ENCODE results near the gene SUV39H1.
"Not testable (repeated sequence)": the region's sequence is repeated elsewhere in the genome, so short reads cannot be mapped to it uniquely, and the experiment has no call there.

Gene SUV39H1, protein sequence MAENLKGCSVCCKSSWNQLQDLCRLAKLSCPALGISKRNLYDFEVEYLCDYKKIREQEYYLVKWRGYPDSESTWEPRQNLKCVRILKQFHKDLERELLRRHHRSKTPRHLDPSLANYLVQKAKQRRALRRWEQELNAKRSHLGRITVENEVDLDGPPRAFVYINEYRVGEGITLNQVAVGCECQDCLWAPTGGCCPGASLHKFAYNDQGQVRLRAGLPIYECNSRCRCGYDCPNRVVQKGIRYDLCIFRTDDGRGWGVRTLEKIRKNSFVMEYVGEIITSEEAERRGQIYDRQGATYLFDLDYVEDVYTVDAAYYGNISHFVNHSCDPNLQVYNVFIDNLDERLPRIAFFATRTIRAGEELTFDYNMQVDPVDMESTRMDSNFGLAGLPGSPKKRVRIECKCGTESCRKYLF

DNA sequence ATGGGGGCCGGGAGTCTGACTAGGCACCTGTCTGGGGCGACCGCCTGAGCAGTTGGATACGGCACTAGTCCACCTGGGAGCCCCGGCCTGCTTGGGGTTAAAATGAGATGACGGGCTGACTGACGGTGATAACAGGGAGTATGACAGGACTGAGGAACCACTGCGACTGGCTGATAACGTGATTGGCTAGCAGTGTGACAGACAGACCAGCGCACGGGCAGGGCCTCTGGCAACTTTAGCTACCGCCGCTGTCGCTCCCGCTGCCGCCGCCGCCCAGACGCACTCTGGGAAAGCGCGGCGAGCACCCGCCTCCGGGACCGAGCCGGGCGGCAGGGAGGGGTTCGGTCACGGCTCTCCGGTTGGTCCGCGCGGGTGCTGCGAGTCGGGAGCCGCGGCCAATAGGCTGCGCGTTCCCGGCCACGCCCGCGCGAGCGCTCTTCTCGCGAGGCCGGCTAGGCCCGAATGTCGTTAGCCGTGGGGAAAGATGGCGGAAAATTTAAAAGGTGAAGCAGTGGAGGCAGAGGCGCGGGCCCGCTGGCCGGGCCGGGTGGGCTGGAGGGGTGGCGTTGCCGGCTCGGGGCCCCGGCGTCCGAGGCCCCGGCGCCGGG, at the start of gene SUV39H1:
Gene SUV39H1, plus strand, starts transcription at position 434 of the 608 bp plus-strand sequence. Its CDS starts 51 bp downstream, at position 485.
- TF ChIP-seq, protein P1, sequence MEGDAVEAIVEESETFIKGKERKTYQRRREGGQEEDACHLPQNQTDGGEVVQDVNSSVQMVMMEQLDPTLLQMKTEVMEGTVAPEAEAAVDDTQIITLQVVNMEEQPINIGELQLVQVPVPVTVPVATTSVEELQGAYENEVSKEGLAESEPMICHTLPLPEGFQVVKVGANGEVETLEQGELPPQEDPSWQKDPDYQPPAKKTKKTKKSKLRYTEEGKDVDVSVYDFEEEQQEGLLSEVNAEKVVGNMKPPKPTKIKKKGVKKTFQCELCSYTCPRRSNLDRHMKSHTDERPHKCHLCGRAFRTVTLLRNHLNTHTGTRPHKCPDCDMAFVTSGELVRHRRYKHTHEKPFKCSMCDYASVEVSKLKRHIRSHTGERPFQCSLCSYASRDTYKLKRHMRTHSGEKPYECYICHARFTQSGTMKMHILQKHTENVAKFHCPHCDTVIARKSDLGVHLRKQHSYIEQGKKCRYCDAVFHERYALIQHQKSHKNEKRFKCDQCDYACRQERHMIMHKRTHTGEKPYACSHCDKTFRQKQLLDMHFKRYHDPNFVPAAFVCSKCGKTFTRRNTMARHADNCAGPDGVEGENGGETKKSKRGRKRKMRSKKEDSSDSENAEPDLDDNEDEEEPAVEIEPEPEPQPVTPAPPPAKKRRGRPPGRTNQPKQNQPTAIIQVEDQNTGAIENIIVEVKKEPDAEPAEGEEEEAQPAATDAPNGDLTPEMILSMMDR (IDR thresholded peaks at IDR 0.05; ENCODE audit: insufficient read depth, low read depth, low read length, missing control alignments) = no peak
- H3K4me3 ChIP-seq (ENCODE audit: low read length) = peak within 1 kb of the TSS; percentile 58
- peak; percentile 91 for DNase-seq (ENCODE audit: low read depth)

DNA sequence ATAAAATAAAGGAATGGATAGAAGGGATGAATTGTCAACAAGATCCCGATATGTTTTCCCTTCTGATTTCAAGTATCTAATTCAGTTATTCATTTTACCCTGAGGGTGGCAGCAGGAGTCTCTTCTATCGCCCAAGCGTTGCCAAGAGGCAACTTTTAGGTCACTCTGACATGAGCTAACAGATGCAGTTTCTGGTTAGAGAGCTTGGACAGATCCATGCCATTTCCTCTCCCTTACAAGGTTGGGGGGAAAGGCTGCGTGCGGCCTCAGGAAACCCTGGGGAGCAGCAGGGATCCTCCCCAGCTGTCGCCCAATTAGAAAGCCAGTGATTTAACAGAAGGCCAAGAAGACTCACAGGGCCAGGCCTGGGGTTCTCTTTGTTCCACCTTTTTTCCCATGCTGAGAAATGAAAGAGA, 48.2 kb upstream of the SUV39H1 start:
- TF ChIP-seq, protein P1 (IDR thresholded peaks at IDR 0.05; ENCODE audit: insufficient read depth, low read depth, low read length, missing control alignments) = peak; percentile 21
- H3K4me3 ChIP-seq (ENCODE audit: low read length) = no peak overlapping the region
- DNase-seq (ENCODE audit: low read depth) = peak; percentile 31

DNA sequence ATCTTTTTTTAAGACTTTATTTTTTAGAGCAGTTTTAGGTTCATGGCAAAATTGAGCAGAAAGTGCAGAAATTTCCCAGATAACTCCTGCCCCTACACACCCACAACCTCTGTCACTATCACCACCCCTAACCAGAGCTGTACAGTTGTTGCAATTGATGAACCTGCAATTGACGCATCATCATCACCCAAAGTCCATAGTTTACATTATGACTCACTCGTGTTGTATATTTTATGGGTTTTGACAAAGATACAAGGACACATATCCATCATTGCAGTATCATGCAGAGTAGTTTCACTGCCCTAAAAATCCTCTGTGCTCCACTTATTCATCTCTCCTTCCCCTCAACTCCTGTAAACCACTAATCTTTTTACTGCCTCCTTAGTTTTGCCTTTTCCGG, 47.4 kb upstream of the SUV39H1 start:
- TF ChIP-seq, protein P1 (IDR thresholded peaks at IDR 0.05; ENCODE audit: insufficient read depth, low read depth, low read length, missing control alignments) = no peak
- DNase-seq (ENCODE audit: low read depth) = peak; percentile 2
- no peak overlapping the region for H3K4me3 ChIP-seq (ENCODE audit: low read length)

DNA sequence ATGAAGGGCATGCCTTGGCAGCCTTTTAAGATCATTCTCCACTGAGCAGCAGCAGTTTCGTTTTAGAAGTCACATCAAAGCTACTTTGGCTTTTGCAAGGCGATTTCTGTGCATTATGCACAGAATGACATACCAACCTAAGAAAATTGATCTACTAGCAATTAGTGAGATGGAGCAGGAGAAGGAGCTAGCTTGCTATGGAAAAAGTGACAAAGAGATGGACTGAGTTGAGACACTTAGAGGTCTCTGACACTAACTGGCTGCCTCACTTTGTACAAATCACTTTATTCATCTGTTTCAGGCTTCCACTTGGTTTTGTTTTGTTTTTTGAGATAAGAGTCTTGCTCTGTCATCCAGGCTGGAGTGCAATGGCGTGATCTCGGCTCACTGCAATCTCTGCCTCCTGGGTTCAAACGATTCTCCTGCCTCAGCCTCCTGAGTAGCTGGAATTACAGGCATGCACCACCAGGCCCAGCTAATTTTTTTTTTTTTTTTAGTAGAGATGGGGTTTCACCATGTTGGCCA, 44.4 kb upstream of the SUV39H1 start:
- H3K4me3 ChIP-seq (ENCODE audit: low read length); DNase-seq (ENCODE audit: low read depth): not testable (repeated sequence)

DNA sequence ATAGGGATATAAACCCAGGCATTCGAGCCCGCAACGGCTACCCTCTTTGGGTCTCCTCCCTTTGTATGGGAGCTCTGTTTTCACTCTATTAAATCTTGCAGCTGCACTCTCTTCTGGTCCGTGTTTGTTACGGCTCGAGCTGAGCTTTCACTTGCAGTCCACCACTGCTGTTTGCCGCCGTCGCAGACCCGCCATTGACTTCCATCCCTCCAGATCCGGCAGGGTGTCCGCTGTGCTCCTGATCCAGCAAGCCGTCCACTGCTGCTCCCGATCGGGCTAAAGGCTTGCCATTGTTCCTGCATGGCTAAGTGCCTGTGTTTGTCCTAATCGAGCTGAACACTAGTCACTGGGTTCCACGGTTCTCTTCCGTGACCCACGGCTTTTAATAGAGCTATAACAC, 41.8 kb upstream of the SUV39H1 start:
- not testable (repeated sequence) for H3K4me3 ChIP-seq (ENCODE audit: low read length); DNase-seq (ENCODE audit: low read depth)

DNA sequence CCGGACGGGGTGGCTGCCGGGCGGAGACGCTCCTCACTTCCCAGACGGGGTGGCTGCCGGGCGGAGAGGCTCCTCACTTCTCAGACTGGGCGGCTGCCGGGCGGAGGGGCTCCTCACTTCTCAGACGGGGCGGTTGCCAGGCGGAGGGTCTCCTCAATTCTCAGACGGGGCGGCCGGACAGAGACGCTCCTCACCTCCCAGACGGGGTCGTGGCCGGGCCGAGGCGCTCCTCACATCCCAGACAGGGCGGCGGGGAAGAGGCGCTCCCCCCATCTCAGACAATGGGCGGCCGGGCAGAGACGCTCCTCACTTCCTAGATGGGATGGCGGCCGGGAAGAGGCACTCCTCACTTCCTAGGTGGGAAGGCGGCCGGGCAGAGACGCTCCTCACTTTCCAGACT, 36.8 kb upstream of the SUV39H1 start:
- not testable (repeated sequence) for H3K4me3 ChIP-seq (ENCODE audit: low read length); DNase-seq (ENCODE audit: low read depth)

DNA sequence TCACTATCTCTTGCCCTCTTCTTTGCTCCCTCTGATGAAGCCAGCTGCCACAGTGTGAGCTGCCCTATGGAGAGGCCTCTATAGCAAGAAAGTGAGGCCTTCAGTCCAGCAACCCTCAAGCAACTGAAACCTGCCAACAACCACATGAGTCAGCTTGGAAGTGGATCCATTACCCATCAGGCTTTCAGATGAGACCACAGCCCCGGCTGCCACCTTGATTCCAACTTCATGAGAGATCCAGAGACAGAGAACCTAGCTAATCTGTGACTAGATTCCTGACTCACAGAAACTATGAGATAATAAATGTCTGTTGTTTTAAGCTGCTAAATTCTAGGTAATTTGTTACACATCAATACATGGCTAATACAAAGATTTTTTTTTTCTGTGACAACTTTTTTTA, 33.3 kb upstream of the SUV39H1 start:
- no peak for DNase-seq (ENCODE audit: low read depth)
- TF ChIP-seq, protein P1 (IDR thresholded peaks at IDR 0.05; ENCODE audit: insufficient read depth, low read depth, low read length, missing control alignments) = no peak
- H3K4me3 ChIP-seq (ENCODE audit: low read length) = no peak overlapping the region

DNA sequence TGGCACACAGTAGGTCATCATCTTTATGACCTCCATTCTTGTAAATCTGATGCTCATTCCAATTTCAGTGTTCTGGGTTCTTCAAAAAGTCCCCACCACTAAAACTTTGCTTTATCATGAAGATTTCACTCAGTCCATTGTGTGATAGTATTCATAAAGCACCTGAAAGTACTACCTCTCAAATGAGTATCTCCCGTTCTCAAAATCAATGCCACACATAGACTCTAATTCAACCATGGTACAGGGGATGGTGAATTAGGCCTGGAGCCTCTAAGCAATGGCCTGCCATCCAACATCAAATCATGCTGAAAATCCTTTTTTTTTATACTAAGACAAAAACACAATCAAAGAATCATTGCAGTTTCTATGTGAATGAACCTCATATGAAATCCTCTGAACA, 32.4 kb upstream of the SUV39H1 start:
- DNase-seq (ENCODE audit: low read depth) = no peak
- no peak overlapping the region for H3K4me3 ChIP-seq (ENCODE audit: low read length)
- TF ChIP-seq, protein P1 (IDR thresholded peaks at IDR 0.05; ENCODE audit: insufficient read depth, low read depth, low read length, missing control alignments) = no peak

All from epithelial cell of esophagus (primary cell).